NCI-H2171 (cell line): ENCODE measurements around the gene IRF2.
"Not testable (repeated sequence)": the region's sequence is repeated elsewhere in the genome, so short reads cannot be mapped to it uniquely, and the experiment has no call there.

Experiments used
- DNase-seq: peaks from one replicate; lab custom pipeline; 2025; lab: John Stamatoyannopoulos, UW

IRF2 gene

DNA sequence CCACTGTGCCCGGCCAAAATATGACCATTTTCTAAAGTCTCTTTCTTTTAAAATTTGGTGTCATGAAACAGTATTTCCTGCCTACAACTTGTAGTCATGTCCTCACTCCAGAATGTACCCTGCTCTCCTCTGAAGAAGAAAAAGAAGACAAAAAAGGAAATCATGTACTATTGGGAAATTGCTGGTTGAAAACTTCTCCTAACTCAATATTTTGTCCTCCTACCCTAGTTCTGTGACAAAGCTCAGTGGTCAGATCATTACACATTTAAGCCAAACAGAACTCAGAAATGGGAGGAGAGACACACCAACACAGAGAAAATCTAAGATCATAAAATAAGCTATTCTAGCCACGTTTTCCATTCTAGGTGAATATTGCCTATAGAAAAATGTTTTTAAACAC is 127.7 kb downstream of the IRF2 start:
- no peak for DNase-seq

- not testable (repeated sequence) for DNase-seq
These were observed 128.1 kb downstream of the IRF2 start for GRCh38 chr4:184346273-184346672.

DNA sequence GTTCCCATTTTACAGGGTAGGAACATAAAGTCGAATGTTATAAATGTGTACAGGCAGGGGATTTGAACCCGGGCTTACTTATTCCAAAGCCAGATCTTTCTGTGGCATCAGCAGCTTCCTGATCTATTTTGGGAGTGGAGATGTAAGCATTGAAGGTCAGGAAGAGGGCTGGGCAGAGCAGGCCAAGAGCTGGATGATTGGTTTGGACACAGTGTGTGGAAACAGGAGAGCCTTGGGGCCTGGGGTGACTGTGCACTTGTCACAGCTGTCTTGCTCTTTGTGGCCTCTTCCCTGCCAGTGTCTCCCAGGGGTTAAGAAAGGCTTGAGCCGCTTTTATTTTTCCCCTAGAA is 128.8 kb downstream of the IRF2 start:
- no peak for DNase-seq

DNA sequence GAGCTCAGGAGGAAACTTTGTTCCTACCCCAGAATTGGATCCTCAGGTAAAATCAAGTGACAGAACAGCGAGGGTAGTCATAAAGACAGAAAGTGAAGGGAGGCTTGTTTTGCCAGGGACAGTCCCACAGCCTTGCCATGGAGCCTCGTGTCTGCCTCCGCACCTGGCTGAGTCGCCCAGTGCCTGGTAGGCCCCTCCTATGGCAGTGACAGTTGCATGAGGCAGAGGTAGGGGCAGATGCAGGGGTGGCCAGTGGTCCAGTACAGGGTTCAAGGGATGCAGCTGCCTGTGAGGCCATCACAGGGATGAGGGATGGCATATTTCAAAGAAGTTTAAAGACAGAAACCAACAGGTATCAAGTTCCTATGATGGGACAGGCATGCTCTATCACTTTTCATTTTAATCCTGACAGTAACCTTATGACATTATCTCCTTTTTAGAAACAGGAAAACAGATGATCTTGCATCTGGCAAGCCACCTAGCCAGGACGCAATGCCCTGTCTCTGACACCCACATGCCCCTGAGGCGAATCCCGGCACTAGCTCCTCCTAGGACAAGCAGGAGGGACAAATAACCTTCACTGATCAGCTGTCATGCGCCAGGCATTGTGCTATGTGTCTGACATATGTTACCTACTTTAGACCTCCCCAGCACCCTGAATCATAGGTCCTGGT is 129.3 kb downstream of the IRF2 start:
- DNase-seq = no peak

DNA sequence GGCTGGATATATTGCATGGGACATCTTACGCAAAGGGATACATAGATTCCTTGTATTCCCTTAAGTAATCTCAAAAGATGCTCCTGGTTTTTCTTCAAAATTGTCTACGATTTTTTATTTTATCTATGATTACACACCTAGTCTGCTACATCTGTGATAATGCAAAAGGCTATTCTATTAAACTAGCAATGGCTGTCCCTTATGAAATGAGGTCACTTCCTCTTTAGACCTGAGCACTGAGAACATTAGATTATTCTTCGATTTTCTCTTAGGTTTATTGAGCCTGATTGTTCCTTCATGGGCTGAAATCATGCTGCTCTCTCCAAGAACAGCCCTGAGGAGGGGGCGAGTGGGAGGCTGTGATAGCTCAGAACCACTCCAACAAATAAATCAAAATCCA is 129.9 kb downstream of the IRF2 start:
- DNase-seq = no peak

- peak; percentile 48 for DNase-seq
These were observed 130.7 kb downstream of the IRF2 start for GRCh38 chr4:184343502-184344177.

- not testable (repeated sequence) for DNase-seq
These were observed 131.5 kb downstream of the IRF2 start for GRCh38 chr4:184342857-184343237.

DNA sequence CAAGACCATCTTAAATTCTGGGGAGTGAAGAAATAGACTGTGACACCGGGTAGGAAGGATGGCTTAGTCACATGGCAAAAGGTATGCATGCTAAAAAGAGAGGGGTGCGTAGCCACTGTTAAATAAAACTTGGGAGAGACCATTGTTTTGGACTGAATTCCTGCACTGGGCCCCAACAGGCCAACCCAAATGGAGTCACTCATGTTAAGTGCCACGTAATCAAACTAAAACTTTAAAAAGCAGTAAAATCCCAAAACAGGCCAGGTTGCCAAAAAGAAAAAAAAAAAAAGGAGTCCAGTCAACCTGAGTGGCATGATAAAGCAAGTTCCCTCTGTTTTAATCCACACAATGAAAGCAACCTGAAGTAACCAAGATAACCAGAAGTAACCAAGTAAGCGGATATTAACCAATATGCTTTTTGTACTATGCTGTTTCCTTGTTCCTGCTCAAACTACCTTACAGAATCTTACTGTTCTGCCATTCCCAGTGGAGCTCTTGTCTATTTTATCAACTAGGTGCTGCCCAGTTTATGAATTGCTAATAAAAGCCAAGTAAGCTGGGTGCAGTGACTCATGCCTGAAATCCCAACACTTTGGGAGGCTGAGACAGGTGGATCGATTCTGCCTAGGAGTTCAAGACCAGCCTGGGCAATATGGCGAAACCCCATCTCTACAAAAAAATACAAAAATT is 132.0 kb downstream of the IRF2 start:
- no peak for DNase-seq

GRCh38 chr4:184339398-184340193 is 134.8 kb downstream of the IRF2 start:
- not testable (repeated sequence) for DNase-seq

GRCh38 chr4:184337907-184338306 is 136.4 kb downstream of the IRF2 start:
- DNase-seq = no peak
